Measurements from ENCODE around the gene TSPAN18. TPM values are rescaled to one million over a fixed set of nuclear protein-coding genes. Genes with fewer than 3 reads are reported as not detected.

Gene TSPAN18
- total and polyA plus RNA-seq, 7 donors = 5.2 to 21.7 (median 8.0) TPM

GRCh38 chr11:44943696-44944095 is 216.9 kb downstream of the TSPAN18 start:
- TF ChIP-seq CTCF (IDR thresholded peaks at IDR 0.05) = no peak
- H3K27ac ChIP-seq = no peak overlapping the region
- 84 to 90% (median 89%) methylated on average over 7 of the region's 7 CpGs for WGBS, 3 donors

GRCh38 chr11:44944181-44944852 is 217.6 kb downstream of the TSPAN18 start:
- intact Hi-C loops (cut with DNase I) = loop anchor here in 1 of 2 donors (5.0 kb wide), 1 partner anchor 348 kb away; no protein-coding TSS in a partner anchor

More at GRCh38 chr11:44943696-44944095, 216.9 kb downstream of the TSPAN18 start:
- Histone ChIP-seq H3K4me3 (no peak overlapping the region), H3K36me3 (ENCODE audit: insufficient read depth in 1 of 2, low read depth in 1 of 2) (no peaks in the 10 kb centered on the region), H3K9me3 (no peaks in the 10 kb centered on the region), H3K27me3 (ENCODE audit: insufficient read depth in 3 of 3, low read length in 2 of 3) (no peaks in the 10 kb centered on the region), H3K4me1 (peaks cover 17% of the 10 kb centered on the region)
- ATAC-seq = no peak
- intact Hi-C loops (cut with DNase I) = loop anchor here in 1 of 2 donors (5.0 kb wide), 1 partner anchor 349 kb away; no protein-coding TSS in a partner anchor
- DNase-seq = no peak

GRCh38 chr11:44944853-44945235 is 218.1 kb downstream of the TSPAN18 start:
- Histone ChIP-seq H3K4me1 (peaks cover 10% of the 10 kb centered on the region), H3K27ac (no peak overlapping the region), H3K36me3 (ENCODE audit: insufficient read depth in 1 of 2, low read depth in 1 of 2) (no peaks in the 10 kb centered on the region), H3K9me3 (no peaks in the 10 kb centered on the region), H3K4me3 (no peak overlapping the region), H3K27me3 (ENCODE audit: insufficient read depth in 3 of 3, low read length in 2 of 3) (peaks cover 0 to 3% (median 0%) of the 10 kb centered on the region in 3 donors)
- no peak for TF ChIP-seq CTCF (IDR thresholded peaks at IDR 0.05)
- intact Hi-C loops (cut with DNase I) = loop anchor here in 1 of 2 donors (5.0 kb wide), 1 partner anchor 347 kb away; no protein-coding TSS in a partner anchor
- DNase-seq = no peak
- WGBS, 3 donors = 54 to 73% (median 55%) methylated on average over 3 of the region's 3 CpGs
- ATAC-seq = no peak

More at GRCh38 chr11:44944181-44944852, 217.6 kb downstream of the TSPAN18 start:
- Histone ChIP-seq H3K27me3 (ENCODE audit: insufficient read depth in 3 of 3, low read length in 2 of 3) (no peaks in the 10 kb centered on the region), H3K27ac (no peak overlapping the region), H3K9me3 (no peaks in the 10 kb centered on the region), H3K4me1 (peaks cover 13% of the 10 kb centered on the region), H3K36me3 (ENCODE audit: insufficient read depth in 1 of 2, low read depth in 1 of 2) (no peaks in the 10 kb centered on the region), H3K4me3 (no peak overlapping the region)
- ATAC-seq = no peak
- no peak for TF ChIP-seq CTCF (IDR thresholded peaks at IDR 0.05)
- peak in 1 of 2 donors; percentile 38 for DNase-seq
- 70 to 80% (median 76%) methylated on average over 7 of the region's 7 CpGs for WGBS, 3 donors

GRCh38 chr11:44945666-44946065 is 218.9 kb downstream of the TSPAN18 start:
- no peaks in the 10 kb centered on the region for H3K36me3 ChIP-seq (ENCODE audit: insufficient read depth in 1 of 2, low read depth in 1 of 2)

More at GRCh38 chr11:44945666-44946065, 218.9 kb downstream of the TSPAN18 start:
- Histone ChIP-seq H3K9me3 (no peaks in the 10 kb centered on the region), H3K27me3 (ENCODE audit: insufficient read depth in 3 of 3, low read length in 2 of 3) (peaks cover 0 to 7% (median 0%) of the 10 kb centered on the region in 3 donors), H3K4me1 (peaks cover 6% of the 10 kb centered on the region), H3K27ac (no peak overlapping the region), H3K4me3 (no peak overlapping the region)
- WGBS, 3 donors = 53 to 65% (median 58%) methylated on average over 11 of the region's 11 CpGs
- peak; percentile 70 to 81 for DNase-seq
- peak in 1 of 4 donors; percentile 43 for ATAC-seq
- intact Hi-C loops (cut with DNase I) = no loop called here
- TF ChIP-seq CTCF (IDR thresholded peaks at IDR 0.05) = no peak
